GM12878 (cell line): ENCODE measurements around the gene CBX7. TPM values are rescaled to one million over a fixed set of nuclear protein-coding genes. Genes with fewer than 3 reads are reported as not detected.

Experiments used
- ATAC-seq: fragments of 200-7000 bp; cut with Tn5 transposase; 3 replicates; pipeline ENCODE4 v1.9.1; 2020; ENCODE audit warnings: mild to moderate bottlenecking, moderate library complexity
- BruUV-seq: library from RNA; stranded (reverse); fragments of 400-500 nt; replicated peaks from 2 replicates; lab custom pipeline; 2021; lab: Mats Ljungman, UMichigan
- CTCF ChIA-PET: fragments of 300-600 bp; sonication (Branson Sonifier 250); formaldehyde crosslinking; extraction: SDS; loops from one replicate; lab custom pipeline; 2021; ENCODE audit warnings: inconsistent platforms; lab: Yijun Ruan, JAX
- POLR2A ChIA-PET: fragments of 350-600 bp; formaldehyde crosslinking; extraction: SDS; loops from one replicate; lab custom pipeline; 2021; ENCODE audit warnings: inconsistent platforms; lab: Charles Lee
- RAD21 ChIA-PET: fragments of 300-600 bp; sonication (Branson Sonifier 250); formaldehyde crosslinking; loops from one replicate; lab custom pipeline; 2023; ENCODE audit warnings: antibody characterized with exemption; ENCODE audit not compliant: unreplicated experiment; lab: Charles Lee
- SMC1A ChIA-PET: fragments of 300-600 bp; sonication (Branson Sonifier 250); formaldehyde crosslinking; loops from one replicate; lab custom pipeline; 2023; ENCODE audit not compliant: unreplicated experiment, uncharacterized antibody; lab: Charles Lee
- DNase-seq: peaks from one replicate; pipeline ENCODE4 v3.0.0-alpha.2; 2011; ENCODE audit warnings: low read depth, low spot score
- FAIRE-seq: peaks from 3 replicates; lab custom pipeline; 2011; peaks lifted over from hg19 to GRCh38; lab: Jason Lieb, UNC
- H2AFZ ChIP-seq: 2 replicates; pipeline ENCODE4 v1.6.0; 2011; ENCODE audit warnings: low read depth, low read length, control low read depth; ENCODE audit not compliant: control insufficient read depth
- H3K27ac ChIP-seq: 2 replicates; pipeline ENCODE4 v1.5.1; 2011; ENCODE audit warnings: control low read depth; ENCODE audit not compliant: control insufficient read depth, insufficient read depth
- H3K27me3 ChIP-seq, 2 experiments: replicated peaks in 1 of 2; 2 replicates each; pipeline versions ENCODE4 v1.6.0 to v1.6.1; 2011; ENCODE audit warnings: low read length in 1 of 2; ENCODE audit not compliant: control insufficient read depth in 2 of 2, insufficient read depth in 2 of 2
- H3K36me3 ChIP-seq, 2 experiments: 2 replicates each; pipeline ENCODE4 v1.5.1; 2011; ENCODE audit warnings: low read length in 1 of 2; ENCODE audit not compliant: control insufficient read depth in 2 of 2, insufficient read depth in 2 of 2
- H3K4me1 ChIP-seq: 2 replicates; pipeline ENCODE4 v1.6.1; 2011; ENCODE audit warnings: mild to moderate bottlenecking, low read length, moderate library complexity, mixed read lengths; ENCODE audit not compliant: control insufficient read depth, insufficient read depth
- H3K4me2 ChIP-seq: 2 replicates; pipeline ENCODE4 v1.6.0; 2011; ENCODE audit warnings: control low read depth; ENCODE audit not compliant: control insufficient read depth, insufficient read depth
- H3K4me3 ChIP-seq: fragments of 200-600 bp; sonication (generic); 2 replicates; pipeline ENCODE4 v1.5.1; 2016
- H3K79me2 ChIP-seq: 2 replicates; pipeline ENCODE4 v1.6.0; 2011; ENCODE audit warnings: low read length; ENCODE audit not compliant: control insufficient read depth, insufficient read depth
- H3K9ac ChIP-seq: 2 replicates; pipeline ENCODE4 v1.8.0; 2011; ENCODE audit warnings: low read length, control low read depth, mixed read lengths; ENCODE audit not compliant: control insufficient read depth, insufficient read depth
- H3K9me3 ChIP-seq: replicated peaks from 3 replicates; pipeline ENCODE4 v1.5.1; 2011; ENCODE audit warnings: mild to moderate bottlenecking, low read length; ENCODE audit not compliant: control insufficient read depth, insufficient read depth
- H4K20me1 ChIP-seq: 2 replicates; pipeline ENCODE4 v1.6.0; 2011; ENCODE audit not compliant: control insufficient read depth, insufficient read depth
- CREM ChIP-seq: IDR thresholded peaks from 2 replicates; pipeline ENCODE4 v1.6.1; 2014; ENCODE audit warnings: antibody characterized with exemption, low read depth
- ETV6 ChIP-seq, 2 experiments: fragments of 450-650 bp in 1 of 2; IDR thresholded peaks in 1 of 2; conservative IDR thresholded peaks in 1 of 2; 2 replicates each; pipeline ENCODE4 v1.6.1; 2014; ENCODE audit warnings: antibody characterized with exemption in 1 of 2, borderline replicate concordance in 1 of 2, low read depth in 1 of 2, mild to moderate bottlenecking in 1 of 2, moderate library complexity in 1 of 2
- FOS ChIP-seq: IDR thresholded peaks from 3 replicates; pipeline ENCODE4 v1.6.1; 2011; ENCODE audit warnings: borderline replicate concordance; ENCODE audit not compliant: insufficient read length; ENCODE audit errors: extremely low read depth
- NFIC ChIP-seq: IDR thresholded peaks from 2 replicates; pipeline ENCODE4 v1.6.1; 2012; ENCODE audit warnings: low read depth, mild to moderate bottlenecking, inconsistent platforms, low read length, moderate library complexity
- SMAD1 ChIP-seq: fragments of 450-650 bp; IDR thresholded peaks from 2 replicates; pipeline ENCODE4 v1.6.1; 2018; ENCODE audit warnings: mild to moderate bottlenecking, low read depth; ENCODE audit not compliant: partially characterized antibody
- SREBF2 ChIP-seq: IDR thresholded peaks from 2 replicates; pipeline ENCODE4 v1.6.1; 2012; ENCODE audit warnings: mild to moderate bottlenecking, low read length
- TCF3 ChIP-seq: IDR thresholded peaks from 2 replicates; pipeline ENCODE4 v1.6.1; 2012; ENCODE audit warnings: low read depth, mild to moderate bottlenecking, low read length, borderline replicate concordance; ENCODE audit not compliant: insufficient read depth
- WGBS: methylation state at CpG from one replicate; pipeline ENCODE4 v1.1.6; 2016; ENCODE audit warnings: low lambda C conversion rate; ENCODE audit not compliant: insufficient replicate concordance, insufficient coverage; ENCODE audit errors: missing lambda C conversion rate; 5-methylcytosine and 5-hydroxymethylcytosine counted together
- in situ Hi-C: fragments of 300-500 bp; cut with MboI; formaldehyde crosslinking; loops from 9 replicates; pipeline ENCODE4 v1.14.3; 2018; ENCODE audit warnings: mixed read lengths
- intact Hi-C: fragments of 100-400 bp; cut with micrococcal nuclease; formaldehyde crosslinking; loops from one replicate; pipeline ENCODE4 v1.14.2; 2022; ENCODE audit not compliant: unreplicated experiment
- polyA plus RNA-seq, 11 experiments: library from polyadenylated mRNA; depleted of rRNA in 4 of 11; unstranded in 6 of 11; stranded (reverse) in 5 of 11; fragments of >200 nt; fragmentation: Nextera tagmentation in 4 of 11; fragmentation: Illumina TruSeq in 1 of 11; extraction: Ambion mirVana in 4 of 11; extraction: Trizol in 1 of 11; gene quantifications; 1 replicate in 1 of 11; 2 replicates in 10 of 11; pipeline versions ENCODE4 v1.2.1 to v1.2.3, GENCODE V29; 2011 to 2016; ENCODE audit warnings: inconsistent platforms in 2 of 11, missing spikeins in 2 of 11, low read depth in 1 of 11
- total RNA-seq, 4 experiments: library from RNA; depleted of rRNA in 3 of 4; stranded (reverse); fragments of >200 nt in 3 of 4; fragmentation: Illumina TruSeq in 1 of 4; extraction: Trizol in 1 of 4; gene quantifications; 2 replicates each; pipeline versions ENCODE4 v1.2.1 to v1.2.3, GENCODE V29; 2013 to 2021
- TF ChIP-seq, protein P1 (sequence below): fragments of 450-650 bp; IDR thresholded peaks from 2 replicates; pipeline ENCODE4 v1.6.1; 2018; ENCODE audit warnings: mild to moderate bottlenecking, low read depth, moderate library complexity; ENCODE audit not compliant: partially characterized antibody

Gene CBX7
- total and polyA plus RNA-seq, 10 of the 15 experiments (the other 5 are each of a cell fraction or from before 2014, with no cell fraction given) = 0.18 to 17.2 (median 5.6) TPM

DNA sequence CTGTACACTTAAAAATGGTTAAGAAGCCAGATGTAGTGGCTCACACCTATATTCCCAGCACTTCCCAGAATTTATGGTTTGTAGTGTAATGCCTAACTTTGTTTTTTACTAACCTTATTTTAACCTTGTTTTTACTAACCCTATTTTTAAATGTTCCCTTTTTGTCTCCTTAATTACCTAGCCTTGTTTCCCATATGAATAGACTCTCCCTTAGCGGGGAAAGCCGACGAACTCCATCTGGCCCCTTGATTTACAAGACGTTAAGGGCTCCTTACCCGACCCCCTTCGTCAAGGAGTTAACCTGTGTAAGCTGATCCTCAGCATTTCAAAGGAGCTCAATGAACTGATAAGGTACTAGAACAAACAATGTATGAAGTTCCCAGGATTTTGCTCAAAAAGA is 38.4 kb downstream of the CBX7 start:
- Histone ChIP-seq H3K27ac (peak overlapping the region; percentile 96), H3K4me1 (peaks cover 51% of the 10 kb centered on the region), H3K9ac (no peak overlapping the region), H3K4me3 (peak overlapping the region; percentile 12; the same call in 1 of the 2 replicates), H2AFZ (no peak overlapping the region), H4K20me1 (no peaks in the 10 kb centered on the region), H3K36me3 (no peaks in the 10 kb centered on the region), H3K27me3 (no peaks in the 10 kb centered on the region), H3K79me2 (no peaks in the 10 kb centered on the region), H3K9me3 (no peaks in the 10 kb centered on the region), H3K4me2 (peak overlapping the region; percentile 50)
- SMC1A ChIA-PET = interaction anchor here (0.8 to 7.0 kb wide), 11 partner anchors 15 to 172 kb away, joined by 3 to 126 read pairs (median 6); partner anchors contain the start of gene APOBEC3H
- CTCF ChIA-PET = interaction anchor here (0.6 to 3.2 kb wide), 11 partner anchors 12 to 244 kb away, joined by 3 to 39 read pairs (median 3); partner anchors contain the start of gene APOBEC3H
- 23% methylated on average over 6 of the region's 6 CpGs for WGBS
- no peak for FAIRE-seq
- POLR2A ChIA-PET = interaction anchor here (0.5 to 3.2 kb wide), 11 partner anchors 15 to 865 kb away, joined by 3 to 76 read pairs (median 4); partner anchors contain the start of genes APOBEC3D, APOBEC3H and CBX7
- TF ChIP-seq SMAD1 (no peak), NFIC (no peak), ETV6 (conservative IDR thresholded peaks at IDR 0.05 in 1 of 2, IDR thresholded peaks at IDR 0.05 in 1 of 2; ENCODE audit: borderline replicate concordance in 1 of 2, low read depth in 1 of 2) (no peak), CREM (no peak), TCF3 (no peak), FOS (no peak), SREBF2 (no peak)
- TF ChIP-seq, protein P1, sequence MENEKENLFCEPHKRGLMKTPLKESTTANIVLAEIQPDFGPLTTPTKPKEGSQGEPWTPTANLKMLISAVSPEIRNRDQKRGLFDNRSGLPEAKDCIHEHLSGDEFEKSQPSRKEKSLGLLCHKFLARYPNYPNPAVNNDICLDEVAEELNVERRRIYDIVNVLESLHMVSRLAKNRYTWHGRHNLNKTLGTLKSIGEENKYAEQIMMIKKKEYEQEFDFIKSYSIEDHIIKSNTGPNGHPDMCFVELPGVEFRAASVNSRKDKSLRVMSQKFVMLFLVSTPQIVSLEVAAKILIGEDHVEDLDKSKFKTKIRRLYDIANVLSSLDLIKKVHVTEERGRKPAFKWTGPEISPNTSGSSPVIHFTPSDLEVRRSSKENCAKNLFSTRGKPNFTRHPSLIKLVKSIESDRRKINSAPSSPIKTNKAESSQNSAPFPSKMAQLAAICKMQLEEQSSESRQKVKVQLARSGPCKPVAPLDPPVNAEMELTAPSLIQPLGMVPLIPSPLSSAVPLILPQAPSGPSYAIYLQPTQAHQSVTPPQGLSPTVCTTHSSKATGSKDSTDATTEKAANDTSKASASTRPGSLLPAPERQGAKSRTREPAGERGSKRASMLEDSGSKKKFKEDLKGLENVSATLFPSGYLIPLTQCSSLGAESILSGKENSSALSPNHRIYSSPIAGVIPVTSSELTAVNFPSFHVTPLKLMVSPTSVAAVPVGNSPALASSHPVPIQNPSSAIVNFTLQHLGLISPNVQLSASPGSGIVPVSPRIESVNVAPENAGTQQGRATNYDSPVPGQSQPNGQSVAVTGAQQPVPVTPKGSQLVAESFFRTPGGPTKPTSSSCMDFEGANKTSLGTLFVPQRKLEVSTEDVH = no peak
- BruUV-seq = no TSS peak
- RAD21 ChIA-PET = interaction anchor here (0.7 to 3.2 kb wide), 11 partner anchors 15 to 245 kb away, joined by 3 to 85 read pairs (median 6); partner anchors contain the start of genes APOBEC3C, APOBEC3H and CBX6
- ATAC-seq = no peak
- in situ Hi-C loops (no loop called here), intact Hi-C loops (no loop called here)
- DNase-seq = no peak
